HG02642 (cell line): ENCODE results near the gene CCSER2.
"Not testable (repeated sequence)": the region's sequence is repeated elsewhere in the genome, so short reads cannot be mapped to it uniquely, and the experiment has no call there.

ENCODE experiments used
- ATAC-seq: cut with Tn5 transposase; IDR thresholded peaks from one replicate; pipeline ENCODE4 v1.9.1; 2021; ENCODE audit warnings: mild to moderate bottlenecking; ENCODE audit not compliant: unreplicated experiment, poor library complexity

Gene CCSER2

DNA sequence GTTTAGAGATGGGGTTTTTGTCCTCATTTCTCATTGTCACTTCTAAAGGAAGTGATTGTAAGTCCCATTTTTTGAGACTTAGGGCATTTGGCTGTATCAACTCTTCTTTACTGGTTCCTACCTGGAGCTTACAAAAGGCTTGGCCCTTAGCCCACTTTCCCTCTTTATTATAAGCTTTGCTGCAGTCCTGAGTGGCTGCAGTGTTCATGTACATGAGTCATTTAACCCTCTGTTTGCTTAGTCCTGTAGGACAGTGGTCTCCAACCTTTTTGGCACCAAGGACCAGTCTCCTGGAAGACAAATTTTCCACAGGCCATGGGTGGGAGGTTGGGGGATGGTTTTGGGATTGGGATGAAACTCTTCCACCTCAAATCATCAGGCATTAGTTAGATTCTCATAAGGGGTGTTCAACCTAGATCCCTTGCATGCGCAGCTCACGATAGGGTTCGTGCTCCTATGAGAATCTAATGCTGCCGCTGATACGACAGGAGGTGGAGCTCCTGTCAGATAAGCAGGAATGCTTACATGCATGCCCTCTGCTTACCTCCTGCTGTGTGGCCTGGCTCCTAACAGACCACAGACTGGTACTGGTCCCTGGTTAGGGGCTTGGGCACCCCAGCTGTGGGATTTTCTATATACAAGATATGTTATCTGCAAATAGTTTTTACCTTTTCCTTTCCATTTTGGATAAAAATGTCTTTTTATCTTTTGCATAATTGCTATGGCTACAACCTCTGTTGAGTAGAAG is 99.7 kb downstream of the CCSER2 start:
- no peak for ATAC-seq

- ATAC-seq = no peak
These were observed 100.3 kb downstream of the CCSER2 start for GRCh38 chr10:84428711-84429110.

GRCh38 chr10:84429926-84430520 is 101.6 kb downstream of the CCSER2 start:
- ATAC-seq = peak; percentile 98

GRCh38 chr10:84432891-84433290 is 104.5 kb downstream of the CCSER2 start:
- no peak for ATAC-seq

DNA sequence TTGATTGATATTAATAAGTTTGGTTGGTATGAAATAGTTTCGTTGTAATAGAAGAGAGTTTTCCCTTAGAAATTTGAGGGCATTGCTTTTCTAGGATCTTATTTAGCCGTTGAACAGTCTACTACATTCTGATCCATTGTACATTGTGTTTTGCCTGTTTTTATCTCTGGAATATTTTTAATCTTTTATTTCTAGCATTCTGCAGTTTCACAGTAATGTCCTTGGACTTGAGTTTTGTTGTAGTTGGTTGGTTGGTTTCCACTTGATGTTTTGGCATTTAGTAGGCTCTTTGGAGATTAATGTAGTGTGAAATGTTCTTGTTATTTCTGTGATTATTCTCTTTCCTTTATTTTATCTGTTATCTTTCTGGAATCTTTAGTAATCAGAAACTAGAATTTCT is 112.4 kb downstream of the CCSER2 start:
- no peak for ATAC-seq

DNA sequence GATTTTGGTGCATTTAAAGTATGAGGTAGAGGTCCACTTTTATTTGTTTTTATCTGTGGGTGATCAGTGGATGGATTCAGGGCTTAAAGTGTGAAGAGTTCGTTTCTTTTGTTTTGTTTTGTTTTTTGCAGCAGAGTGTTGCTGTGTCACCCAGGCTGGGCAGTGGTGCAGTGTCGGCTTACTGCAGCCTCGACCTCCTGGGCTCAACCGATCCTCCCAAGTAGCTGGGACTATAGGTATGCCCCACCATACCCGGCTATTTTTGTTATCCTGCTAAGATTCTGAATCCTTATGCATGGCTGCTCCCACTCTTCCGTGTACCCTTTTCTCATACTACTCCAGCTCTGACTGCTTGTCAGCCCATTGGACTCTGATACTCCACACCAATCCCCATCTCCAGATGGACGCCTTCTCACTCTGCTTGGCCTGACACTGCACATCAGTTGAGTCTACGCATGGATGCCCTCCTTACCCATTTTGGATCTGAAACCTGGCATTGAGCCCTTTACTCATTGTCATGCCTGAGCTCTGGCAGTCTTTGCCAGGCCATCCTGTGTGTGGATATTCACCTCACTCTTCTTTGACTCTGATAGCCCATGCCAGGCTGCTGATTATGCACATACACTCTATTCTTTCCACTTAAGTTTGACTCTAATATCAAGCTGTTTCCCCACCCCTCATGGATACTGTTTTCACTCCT is 119.5 kb downstream of the CCSER2 start:
- no peak for ATAC-seq

- not testable (repeated sequence) for ATAC-seq
These were observed 121.0 kb downstream of the CCSER2 start for GRCh38 chr10:84449351-84449750.

DNA sequence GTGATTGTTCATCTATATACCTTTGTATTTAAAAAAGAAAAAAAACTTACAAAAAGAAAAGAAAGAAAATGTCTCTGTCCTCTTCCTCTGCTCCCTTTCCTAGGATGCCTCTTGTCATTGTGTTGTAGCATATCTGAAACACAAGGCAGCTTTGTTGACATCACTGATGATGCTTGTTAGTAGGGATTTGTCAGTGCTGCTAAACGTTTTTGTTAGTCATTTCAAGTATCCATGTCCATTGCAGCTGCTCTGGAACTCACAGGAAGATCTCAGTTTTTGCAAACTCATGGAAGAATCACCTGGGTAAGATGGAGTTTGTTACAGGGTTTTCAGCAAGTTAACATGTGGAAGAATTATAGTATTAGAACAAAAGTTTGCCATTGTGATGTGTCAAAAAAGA is 123.6 kb downstream of the CCSER2 start:
- no peak for ATAC-seq

DNA sequence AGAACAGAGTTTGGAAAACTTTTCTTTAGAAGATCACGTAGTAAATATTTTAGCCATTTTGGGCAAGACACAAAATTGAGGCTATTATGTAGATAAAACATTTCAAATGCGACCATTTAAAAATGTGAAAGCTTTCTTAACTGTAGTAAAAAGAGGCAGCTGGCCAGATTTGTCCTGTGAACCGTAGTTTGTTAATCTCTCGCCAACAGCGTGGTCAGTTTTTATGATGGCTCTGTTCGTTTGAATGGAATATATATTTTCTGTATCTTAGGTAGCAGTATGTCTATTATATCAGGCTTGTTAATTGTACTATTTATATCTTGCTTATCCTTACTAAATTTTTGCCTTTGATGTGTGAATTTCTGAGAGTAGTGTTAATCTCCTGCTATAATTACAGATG is 124.9 kb downstream of the CCSER2 start:
- no peak for ATAC-seq

DNA sequence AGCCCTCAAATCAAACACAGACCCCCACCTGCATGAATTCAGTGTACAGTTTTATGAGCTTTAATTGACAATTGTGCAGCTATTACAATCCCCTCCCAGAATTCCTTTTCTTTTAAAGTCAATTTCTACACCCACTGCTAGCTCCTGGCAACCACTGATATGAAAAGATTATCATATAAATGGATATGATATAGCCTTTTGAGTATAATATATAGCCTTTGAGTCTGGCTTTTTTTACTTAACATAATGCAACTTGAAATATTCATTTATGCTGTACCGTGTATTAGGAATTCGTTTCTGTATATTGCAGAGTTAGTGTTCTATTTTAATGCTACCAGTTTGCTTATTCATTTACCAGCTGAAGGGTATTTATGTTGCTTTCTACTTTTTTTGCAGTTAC is 127.7 kb downstream of the CCSER2 start:
- no peak for ATAC-seq

DNA sequence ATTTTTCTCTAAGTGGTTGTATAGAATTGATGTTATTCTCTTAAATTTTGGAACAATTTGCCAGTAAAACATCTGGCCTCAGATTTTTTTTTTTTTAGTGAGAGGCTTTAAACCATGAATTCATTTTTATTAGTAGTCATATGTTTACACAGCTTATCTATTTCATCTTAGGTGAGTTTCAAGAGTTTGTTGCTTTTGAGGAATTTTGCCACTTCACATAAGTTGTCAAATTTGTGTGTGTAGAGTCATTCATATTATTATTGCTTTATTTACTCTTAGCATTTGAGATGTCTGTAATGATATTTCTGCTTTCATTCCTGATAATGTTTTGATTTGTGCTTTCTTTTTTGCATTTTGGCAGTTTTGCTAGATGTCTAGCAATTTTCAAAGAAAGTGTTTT is 132.1 kb downstream of the CCSER2 start:
- no peak for ATAC-seq

- no peak for ATAC-seq
These were observed 141.1 kb downstream of the CCSER2 start for GRCh38 chr10:84469470-84469869.

GRCh38 chr10:84473136-84473535 is 144.7 kb downstream of the CCSER2 start:
- ATAC-seq = no peak

DNA sequence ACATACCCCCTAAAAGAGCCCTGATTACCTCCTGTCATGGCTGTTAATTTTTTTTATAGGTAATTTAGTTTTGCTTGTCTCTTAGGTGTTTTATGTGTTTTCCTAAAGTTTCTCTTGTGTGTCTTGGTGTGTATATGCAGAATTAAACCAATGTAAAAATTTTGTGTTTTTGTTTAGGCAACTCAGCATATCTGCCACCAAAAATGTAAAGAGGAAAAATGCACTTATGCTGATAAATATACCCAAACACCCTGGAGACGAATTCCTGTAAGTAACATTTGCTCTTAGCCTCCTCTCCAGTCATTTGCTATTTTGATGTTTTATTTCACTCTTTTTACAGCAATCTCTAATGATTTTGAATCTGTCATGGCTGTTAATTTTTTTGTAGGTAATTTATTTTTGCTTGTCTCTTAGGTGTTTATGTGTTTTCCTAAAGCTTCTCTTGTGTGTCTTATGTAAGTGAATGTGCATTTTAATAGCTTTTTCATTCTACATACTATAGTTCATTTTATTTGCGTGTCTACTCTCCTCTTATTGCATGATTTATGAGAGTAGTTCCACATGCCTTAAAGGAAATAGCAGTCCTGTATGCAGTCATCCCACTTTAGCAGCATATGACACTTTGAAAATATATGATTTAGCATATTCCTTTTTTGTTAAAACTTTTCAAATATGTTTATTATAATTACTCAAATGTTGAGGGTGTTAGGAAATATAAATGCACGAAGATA is 149.2 kb downstream of the CCSER2 start:
- no peak for ATAC-seq

GRCh38 chr10:84478151-84478550 is 149.8 kb downstream of the CCSER2 start:
- ATAC-seq = no peak

- ATAC-seq = no peak
These were observed 150.3 kb downstream of the CCSER2 start for GRCh38 chr10:84478679-84479078.

DNA sequence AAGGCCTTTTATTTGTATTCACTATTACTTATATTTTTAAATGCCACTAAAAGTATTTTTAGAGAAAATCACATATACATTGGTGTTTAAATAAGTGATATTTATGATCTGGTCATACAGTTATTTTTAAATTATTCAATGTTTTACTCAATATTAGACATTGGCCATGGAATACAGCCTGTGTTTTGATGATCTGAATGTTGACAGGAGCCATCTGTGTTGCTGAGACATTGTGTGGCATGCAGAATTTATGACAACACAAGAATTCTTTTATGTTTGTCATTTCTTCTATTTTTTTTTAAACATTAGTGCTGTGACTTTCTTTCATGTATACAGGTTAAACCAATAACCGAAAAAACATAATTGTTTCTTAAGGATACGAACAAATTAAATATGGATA is 156.2 kb downstream of the CCSER2 start:
- no peak for ATAC-seq

DNA sequence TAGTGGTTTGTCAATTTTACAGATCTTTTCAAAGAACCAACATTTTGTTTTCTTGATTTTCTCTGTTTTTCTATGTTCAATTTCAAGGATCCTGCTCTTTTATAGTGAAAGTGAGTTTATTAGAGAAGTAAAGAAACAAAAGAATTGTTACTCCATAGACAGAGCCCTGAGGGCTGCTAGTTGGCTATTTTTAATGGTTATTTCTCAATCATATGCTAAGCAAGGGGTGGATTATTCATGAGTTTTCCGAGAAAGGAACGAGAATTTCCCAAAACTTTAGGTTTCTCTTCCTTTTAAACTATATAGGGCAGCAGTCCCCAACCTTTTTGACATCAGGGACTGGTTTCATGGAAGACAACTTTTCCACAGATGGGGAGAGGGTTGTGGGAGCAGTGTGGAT is 165.0 kb downstream of the CCSER2 start:
- ATAC-seq = no peak

GRCh38 chr10:84493951-84494848 is 165.8 kb downstream of the CCSER2 start:
- no peak for ATAC-seq

DNA sequence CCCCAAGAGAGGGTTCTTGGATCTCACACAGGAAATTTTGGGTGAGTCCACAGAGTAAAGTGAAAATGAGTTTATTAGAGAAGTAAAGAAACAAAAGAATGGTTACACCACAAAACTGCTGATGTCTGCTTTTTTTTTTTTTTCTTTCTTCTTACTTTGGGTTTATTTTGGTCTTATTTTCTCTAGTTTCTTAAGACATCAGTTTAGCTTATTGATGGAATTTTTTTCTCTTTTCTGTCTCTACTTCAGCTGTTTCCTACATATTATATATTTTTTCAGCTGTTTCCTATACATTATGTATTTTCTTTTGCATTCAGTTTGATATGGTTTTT is 166.4 kb downstream of the CCSER2 start:
- no peak for ATAC-seq
